HG03558 (cell line): Measurements from ENCODE around the gene AFAP1L1.

ENCODE experiments used
- ATAC-seq: cut with Tn5 transposase; IDR thresholded peaks from one replicate; pipeline ENCODE4 v1.9.1; 2021; ENCODE audit warnings: moderate number of reproducible peaks; ENCODE audit not compliant: unreplicated experiment; ENCODE audit errors: extremely low read depth

The AFAP1L1 gene

GRCh38 chr5:149304195-149305078, 32.8 kb downstream of the AFAP1L1 start:
- ATAC-seq = no peak

DNA sequence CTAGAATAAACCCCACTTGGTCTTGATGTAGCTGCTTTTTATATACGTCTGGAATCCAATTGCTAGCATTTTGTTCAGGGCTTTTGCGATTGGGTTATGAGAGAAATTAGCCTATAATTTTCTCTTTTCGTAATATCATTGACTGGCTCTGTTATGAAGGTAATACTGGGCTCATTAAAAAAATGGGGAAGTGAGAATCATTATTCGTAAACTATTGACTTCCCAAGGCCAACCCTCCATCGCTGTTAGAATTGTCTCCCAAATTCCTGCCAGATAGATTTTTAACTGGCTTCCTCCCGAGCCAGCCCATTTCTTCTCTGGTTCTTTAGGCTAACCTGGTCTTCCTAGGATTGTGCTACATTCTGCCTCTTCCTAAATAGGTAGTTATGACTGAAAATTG, 37.7 kb downstream of the AFAP1L1 start:
- no peak for ATAC-seq

DNA sequence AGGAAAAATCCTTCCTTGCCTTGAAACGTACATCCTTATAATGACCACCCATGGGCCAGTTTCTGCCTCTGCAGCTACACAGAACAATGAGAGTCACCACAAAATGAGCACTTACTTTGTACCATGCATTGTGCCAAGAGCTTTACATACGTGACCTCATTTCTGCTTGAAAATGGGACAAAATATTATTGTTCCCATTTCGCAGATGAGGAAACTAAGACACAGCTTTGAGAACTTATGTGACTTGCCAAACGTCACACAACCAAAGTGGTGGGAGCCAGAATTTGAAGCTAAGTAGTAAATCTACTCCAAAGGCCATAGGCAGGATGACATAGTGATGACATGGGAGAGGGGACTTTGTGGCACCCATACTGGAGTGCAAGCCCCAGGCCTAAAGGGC, 38.8 kb downstream of the AFAP1L1 start:
- ATAC-seq = no peak

DNA sequence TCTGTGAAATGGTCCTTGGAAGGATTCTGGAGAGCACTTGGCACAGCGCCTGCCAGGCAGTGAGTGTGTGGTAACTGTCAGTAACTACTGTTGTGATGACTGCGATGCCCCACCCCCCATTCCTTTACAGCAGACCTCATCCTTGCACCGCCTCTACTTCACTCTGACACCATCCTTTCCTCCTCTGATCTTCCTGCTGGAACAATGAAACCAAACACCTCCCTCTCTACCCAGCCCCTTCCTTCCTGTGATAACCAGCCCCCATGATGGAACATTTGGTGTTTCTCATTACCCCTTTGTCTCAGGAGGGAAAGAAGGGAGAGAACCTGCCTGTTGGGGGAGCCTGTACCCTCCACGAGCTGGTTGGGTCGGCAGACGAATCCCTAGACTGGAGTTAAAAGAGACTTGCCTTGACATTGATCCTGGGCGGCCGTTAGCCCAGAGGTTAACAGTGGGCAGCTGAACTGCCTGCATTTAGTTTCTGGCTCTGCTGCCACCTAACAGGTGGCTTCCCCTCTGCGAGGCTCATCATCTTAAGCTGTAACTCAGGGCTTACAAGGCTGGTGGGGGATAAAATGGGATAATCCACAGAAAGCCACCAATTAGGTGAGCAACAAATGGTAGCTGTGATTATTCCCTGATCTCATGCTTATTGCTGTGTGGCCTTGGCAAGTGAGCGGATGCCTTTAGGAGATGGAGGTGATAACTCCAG, 39.4 kb downstream of the AFAP1L1 start:
- ATAC-seq = no peak

GRCh38 chr5:149313151-149313841, 41.6 kb downstream of the AFAP1L1 start:
- no peak for ATAC-seq

DNA sequence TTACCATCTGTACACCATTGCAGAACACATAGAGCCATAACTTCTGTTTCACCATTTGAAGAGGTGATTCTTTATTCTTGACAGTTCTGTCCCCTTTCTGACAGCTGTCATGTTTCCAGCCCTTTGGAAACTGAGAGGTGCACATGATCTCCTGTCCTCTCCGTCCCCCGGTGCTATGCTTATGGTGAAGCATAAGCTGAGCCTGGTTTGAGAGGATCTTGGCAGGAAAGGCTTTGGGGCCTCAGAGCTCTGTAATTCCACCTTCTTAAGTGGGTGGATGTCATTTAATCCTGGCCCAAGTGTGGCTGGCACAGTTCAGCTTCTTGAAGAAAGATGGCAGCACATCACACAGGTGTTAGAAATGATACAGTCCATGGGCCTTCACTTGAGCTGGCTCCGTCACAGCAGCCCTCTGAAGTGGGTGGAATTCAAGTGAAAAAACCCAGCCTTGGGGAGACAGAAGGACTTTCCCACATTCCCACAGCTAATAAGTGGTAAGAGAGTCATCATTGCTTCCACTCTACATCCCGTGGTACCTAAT, 43.0 kb downstream of the AFAP1L1 start:
- ATAC-seq = no peak

GRCh38 chr5:149315753-149316152, 44.1 kb downstream of the AFAP1L1 start:
- no peak for ATAC-seq

DNA sequence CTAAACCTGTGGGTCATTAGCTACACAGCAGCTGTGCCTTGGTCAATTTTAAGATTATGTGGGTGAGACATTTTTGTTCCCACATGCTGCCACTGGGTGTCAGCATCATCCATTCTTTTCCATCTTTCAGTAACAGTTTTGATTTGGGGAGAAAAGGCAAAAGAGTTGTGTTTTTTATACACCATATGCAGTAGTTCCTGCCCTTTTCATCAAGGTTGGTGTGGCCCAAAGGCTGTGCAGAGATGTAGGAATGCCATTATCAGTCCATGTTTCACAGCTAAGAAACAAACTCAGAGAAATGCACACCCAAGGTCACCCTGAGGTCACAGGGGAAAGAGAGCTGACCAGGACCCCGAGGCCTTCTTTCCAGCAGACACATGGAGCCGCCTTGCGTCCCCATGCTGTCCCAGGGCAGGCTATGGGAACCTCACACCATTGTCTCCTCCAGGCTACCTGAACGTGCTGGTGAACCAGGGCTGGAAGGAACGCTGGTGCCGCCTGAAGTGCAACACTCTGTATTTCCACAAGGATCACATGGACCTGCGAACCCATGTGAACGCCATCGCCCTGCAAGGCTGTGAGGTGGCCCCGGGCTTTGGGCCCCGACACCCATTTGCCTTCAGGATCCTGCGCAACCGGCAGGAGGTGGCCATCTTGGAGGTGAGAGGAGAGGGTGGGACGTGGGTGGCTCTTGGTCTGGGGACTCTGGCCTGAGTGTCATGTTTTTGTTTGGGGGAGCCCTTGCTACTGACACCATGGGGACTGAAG, 45.8 kb downstream of the AFAP1L1 start:
- peak; percentile 65 for ATAC-seq

DNA sequence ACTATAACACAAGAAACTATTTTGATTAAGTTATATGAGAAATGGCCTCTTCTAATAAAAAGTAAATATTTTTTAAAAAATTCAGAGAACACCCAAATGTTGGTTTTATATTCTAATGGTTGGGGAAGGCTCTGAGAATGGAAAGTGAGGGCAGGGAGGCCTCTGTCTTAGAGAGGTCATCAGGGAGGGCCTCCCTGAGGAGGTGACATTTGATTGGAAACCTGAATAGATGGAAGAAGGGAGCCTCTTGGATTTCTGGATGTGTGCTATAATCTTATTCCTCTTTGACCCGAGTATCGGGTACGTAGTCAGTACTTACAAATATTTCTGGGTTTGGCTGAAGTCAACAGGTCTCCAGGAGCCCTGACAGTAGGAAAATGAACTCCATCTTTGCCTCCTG, 47.5 kb downstream of the AFAP1L1 start:
- no peak for ATAC-seq

- no peak for ATAC-seq
These were observed 49.2 kb downstream of the AFAP1L1 start for GRCh38 chr5:149320791-149321330.

DNA sequence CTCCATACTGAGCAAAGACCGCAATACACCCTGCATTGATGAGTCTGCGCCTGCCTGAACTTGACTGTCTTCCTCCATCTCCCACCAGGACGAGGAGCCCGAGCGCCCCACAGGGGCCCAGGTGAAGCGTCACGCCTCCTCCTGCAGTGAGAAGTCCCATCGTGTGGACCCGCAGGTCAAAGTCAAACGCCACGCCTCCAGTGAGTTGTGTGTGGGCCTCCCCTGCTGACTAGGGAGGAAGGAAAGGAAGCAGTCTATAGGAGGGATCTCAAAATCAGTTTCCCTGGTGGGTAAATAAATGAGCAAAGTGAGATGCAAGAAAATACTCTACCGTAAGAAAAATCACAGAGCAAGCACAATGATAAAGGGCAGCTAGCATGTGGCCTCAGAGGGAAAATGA, 50.9 kb downstream of the AFAP1L1 start:
- ATAC-seq = no peak

- no peak for ATAC-seq
These were observed 51.6 kb downstream of the AFAP1L1 start for GRCh38 chr5:149323210-149323609.

DNA sequence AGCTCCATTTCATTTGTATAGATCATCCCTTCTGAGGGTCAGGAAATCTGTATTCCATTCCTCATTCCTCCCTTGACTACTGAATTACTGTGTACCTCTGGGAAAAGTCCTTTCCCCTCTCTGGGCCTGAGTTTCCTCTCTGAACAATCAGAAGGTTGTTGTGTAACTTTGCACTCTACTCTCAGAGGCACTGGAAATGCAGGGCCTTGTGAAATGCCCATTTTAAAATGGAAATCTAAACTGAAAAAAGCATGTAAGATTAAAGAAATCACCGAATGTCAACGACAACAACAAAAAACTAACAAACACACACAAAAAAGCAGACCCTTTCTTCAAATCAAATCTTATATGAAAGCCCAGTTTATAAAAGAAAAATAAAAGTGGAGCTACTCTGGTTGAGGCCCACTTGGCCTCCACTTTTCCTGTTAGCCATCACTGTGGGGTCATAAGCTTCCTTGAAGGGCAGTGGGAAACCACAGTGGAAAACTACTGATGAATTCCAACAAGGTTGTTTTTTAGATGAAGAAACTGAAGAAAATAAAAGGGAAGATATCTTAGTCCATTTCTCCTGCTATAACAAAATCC, 52.1 kb downstream of the AFAP1L1 start:
- no peak for ATAC-seq

GRCh38 chr5:149324641-149325040, 53.0 kb downstream of the AFAP1L1 start:
- no peak for ATAC-seq

DNA sequence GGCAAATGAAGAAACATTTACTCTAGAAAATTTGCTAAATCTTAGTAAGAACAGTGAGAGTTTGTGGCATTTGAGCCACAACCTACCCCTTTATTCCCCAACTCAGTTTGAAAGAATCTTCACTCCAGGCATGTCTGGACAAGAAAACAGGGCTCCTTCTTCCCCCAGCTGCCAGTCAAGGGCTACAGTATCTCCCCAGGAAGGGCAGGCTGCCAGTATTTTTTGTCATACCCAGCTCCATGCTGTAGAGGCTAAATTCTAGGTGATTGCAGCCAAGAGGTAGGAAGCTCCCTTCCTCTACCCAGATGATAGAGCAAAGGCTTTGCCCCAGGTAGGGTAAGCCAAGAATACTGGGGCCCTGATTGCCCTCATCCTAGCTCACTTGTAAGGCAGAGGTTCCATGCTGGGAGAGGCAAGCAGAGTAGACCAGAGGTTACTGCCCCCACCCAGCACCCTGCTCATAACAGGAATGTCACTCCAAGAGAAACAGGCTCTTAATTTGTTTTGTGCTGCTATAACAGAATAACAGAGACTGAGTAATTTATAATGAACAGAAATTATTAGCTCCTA, 53.6 kb downstream of the AFAP1L1 start:
- ATAC-seq = no peak

DNA sequence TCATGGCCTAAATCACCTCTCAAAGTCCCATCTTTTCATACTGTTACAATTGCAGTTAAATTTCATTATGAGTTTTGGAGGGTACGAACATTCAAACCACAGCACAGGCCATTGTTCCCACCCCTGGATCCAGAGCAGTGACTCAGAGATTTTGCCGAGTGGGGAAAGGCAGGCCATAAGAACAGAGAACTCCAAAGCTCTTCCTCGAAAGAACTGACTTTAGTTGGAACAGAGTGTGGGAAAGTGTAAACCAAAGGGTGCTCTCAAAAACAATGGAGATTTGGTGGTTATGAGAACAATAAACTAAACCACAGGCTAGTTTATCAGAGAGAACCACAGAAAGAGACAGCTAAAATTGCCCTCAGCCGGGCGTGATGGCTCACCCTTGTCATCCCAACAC, 54.2 kb downstream of the AFAP1L1 start:
- ATAC-seq = no peak

DNA sequence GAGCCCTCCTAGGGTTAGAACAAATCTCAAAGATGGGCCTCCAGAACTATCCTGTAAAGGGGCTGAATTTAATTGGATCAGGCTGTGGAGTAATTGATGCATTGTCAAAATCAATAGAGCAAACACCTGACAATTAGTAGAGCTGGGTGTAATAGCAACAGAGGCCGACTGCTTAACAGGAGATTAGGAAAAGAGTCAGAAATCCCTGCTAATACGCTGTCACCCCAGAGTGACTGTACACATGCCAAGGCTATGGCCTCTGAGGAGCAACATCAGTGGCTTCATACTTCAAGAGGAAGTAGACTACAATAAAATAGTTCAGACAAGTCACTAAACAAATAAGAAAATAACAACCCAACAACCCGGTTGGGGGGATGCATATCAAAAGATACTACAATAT, 55.0 kb downstream of the AFAP1L1 start:
- ATAC-seq = no peak

DNA sequence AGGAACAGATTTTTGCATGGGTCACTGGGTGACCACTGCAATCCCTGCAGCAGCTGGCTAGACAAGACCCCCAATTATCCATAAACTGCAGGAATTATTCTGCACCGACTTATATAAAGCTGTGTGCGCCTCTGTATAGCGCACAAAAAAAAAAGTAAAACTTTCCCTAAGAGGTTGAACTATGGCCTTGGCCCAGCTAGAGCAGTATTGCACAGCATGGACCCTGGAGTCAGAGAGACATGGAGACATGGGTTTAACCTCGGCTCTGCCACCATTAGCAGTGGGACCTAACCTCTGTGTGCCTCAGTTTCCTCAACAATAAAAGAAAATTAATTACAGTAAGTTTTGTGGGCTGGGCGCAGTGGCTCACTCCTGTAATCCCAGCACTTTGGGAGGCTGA, 56.5 kb downstream of the AFAP1L1 start:
- no peak for ATAC-seq
